HCT116 (cell line): ENCODE measurements around the gene RMI2.

Source experiments
- RAD21 ChIP-seq: IDR thresholded peaks from 2 replicates; pipeline ENCODE4 v1.6.1; 2012; ENCODE audit warnings: low read depth, mild to moderate bottlenecking
- SIN3A ChIP-seq: IDR thresholded peaks from 2 replicates; pipeline ENCODE4 v1.6.1; 2012; ENCODE audit warnings: low read depth
- YY1 ChIP-seq: IDR thresholded peaks from 2 replicates; pipeline ENCODE4 v1.6.1; 2011; ENCODE audit warnings: low read length, low read depth, moderate library complexity, mild to moderate bottlenecking; ENCODE audit not compliant: insufficient replicate concordance; ENCODE audit errors: extremely low read depth
- ZNF274 ChIP-seq: fragments of 200-500 bp; sonication (Bioruptor generic); IDR thresholded peaks from 2 replicates; pipeline ENCODE4 v1.6.1; 2014; ENCODE audit warnings: mild to moderate bottlenecking, low read depth, low read length, inconsistent platforms
- TF ChIP-seq, protein P1 (sequence below), 3 experiments: fragments of 200-600 bp in 1 of 3; sonication (generic) in 1 of 3; IDR thresholded peaks in 2 of 3; conservative IDR thresholded peaks in 1 of 3; 2 replicates each; pipeline ENCODE4 v1.5.1; 2012 to 2017; ENCODE audit warnings: low read depth in 2 of 3, low read length in 2 of 3, antibody characterized with exemption in 1 of 3, borderline replicate concordance in 1 of 3, control low read depth in 1 of 3, mild to moderate bottlenecking in 1 of 3, mixed read lengths in 1 of 3, mixed run types in 1 of 3, moderate library complexity in 1 of 3; ENCODE audit not compliant: insufficient read depth in 1 of 3
- TF ChIP-seq, protein P2 (sequence below): IDR thresholded peaks from 2 replicates; pipeline ENCODE4 v1.6.1; 2012

- no peak for TF ChIP-seq YY1
- TF ChIP-seq, protein P1, sequence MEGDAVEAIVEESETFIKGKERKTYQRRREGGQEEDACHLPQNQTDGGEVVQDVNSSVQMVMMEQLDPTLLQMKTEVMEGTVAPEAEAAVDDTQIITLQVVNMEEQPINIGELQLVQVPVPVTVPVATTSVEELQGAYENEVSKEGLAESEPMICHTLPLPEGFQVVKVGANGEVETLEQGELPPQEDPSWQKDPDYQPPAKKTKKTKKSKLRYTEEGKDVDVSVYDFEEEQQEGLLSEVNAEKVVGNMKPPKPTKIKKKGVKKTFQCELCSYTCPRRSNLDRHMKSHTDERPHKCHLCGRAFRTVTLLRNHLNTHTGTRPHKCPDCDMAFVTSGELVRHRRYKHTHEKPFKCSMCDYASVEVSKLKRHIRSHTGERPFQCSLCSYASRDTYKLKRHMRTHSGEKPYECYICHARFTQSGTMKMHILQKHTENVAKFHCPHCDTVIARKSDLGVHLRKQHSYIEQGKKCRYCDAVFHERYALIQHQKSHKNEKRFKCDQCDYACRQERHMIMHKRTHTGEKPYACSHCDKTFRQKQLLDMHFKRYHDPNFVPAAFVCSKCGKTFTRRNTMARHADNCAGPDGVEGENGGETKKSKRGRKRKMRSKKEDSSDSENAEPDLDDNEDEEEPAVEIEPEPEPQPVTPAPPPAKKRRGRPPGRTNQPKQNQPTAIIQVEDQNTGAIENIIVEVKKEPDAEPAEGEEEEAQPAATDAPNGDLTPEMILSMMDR (IDR thresholded peaks at IDR 0.05 in 2 of 3, conservative IDR thresholded peaks at IDR 0.05 in 1 of 3; ENCODE audit: borderline replicate concordance in 1 of 3, insufficient read depth in 1 of 3, low read depth in 2 of 3, low read length in 2 of 3) = no peak
- TF ChIP-seq RAD21 = no peak
- TF ChIP-seq ZNF274 = no peak
- no peak for TF ChIP-seq SIN3A
- TF ChIP-seq, protein P2, sequence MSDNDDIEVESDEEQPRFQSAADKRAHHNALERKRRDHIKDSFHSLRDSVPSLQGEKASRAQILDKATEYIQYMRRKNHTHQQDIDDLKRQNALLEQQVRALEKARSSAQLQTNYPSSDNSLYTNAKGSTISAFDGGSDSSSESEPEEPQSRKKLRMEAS = no peak
Observed at GRCh38 chr16:11393366-11393765, 48.1 kb downstream of the RMI2 start.
